ENCODE results near the gene COL6A1. TPM values are rescaled to one million over a fixed set of nuclear protein-coding genes. Genes with fewer than 3 reads are reported as not detected.

Gene COL6A1
- total and polyA plus RNA-seq, 2 donors (not counting 3 experiments of a cell fraction or from before 2014, with no cell fraction given), result 30.1 to 42.4 TPM

DNA sequence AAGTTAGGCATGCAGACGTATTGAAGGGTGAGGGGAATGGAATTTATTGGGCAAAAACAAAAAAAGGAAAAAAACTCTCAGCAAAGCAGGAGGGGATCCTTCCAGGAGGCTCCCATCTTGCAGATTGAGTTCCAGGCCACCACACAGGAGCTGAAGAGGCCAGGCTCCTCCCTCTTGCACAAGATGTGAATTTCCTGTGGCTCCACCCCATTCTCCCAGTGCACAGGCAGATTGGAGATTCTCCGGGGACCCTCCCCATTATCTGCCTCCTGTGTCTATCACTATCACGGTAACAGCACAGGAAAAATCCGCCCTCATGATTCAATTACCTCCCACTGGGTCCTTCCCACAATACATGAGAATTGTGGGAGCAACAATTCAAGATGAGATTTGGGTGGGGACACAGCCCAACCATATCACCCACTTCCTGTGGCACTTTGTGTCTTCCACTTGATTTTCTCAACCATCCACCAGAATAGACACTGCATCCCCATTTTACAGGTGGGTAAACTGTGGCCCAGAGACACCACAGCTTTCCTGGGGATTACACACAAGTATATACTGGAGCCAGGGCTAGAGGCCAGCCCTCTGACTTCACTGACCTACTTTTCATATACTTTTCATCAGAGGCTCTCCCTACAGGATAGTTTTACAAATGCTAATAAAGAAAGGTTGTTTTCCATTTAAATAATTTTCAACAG is 18.9 kb upstream of the COL6A1 start:
- Histone ChIP-seq H3K4me3 (replicated peaks in 1 of 3; ENCODE audit: insufficient read depth in 1 of 3, low read depth in 1 of 3, low read length in 3 of 3) (no peak overlapping the region), H3K9ac (replicated peaks; ENCODE audit: extremely low read depth, insufficient read depth, low read length) (no peak overlapping the region), H3K9me1 (replicated peaks; ENCODE audit: control insufficient read depth, extremely low read depth, insufficient read depth, low read length) (no peaks in the 10 kb centered on the region), H3K27ac (ENCODE audit: insufficient read depth, low read depth, low read length) (no peak overlapping the region), H4K20me1 (replicated peaks; ENCODE audit: control insufficient read depth, extremely low read depth, insufficient read depth, low read length) (no peaks in the 10 kb centered on the region), H3K9me3 (replicated peaks; ENCODE audit: control insufficient read depth, insufficient read depth, low read length) (no peaks in the 10 kb centered on the region), H3K4me2 (ENCODE audit: insufficient read depth, low read length) (no peak overlapping the region), H2AFZ (ENCODE audit: low read depth, low read length) (no peak overlapping the region), H3K27me3 (ENCODE audit: control insufficient read depth in 2 of 2, insufficient read depth in 2 of 2, low read length in 2 of 2) (peaks cover 4 to 9% of the 10 kb centered on the region in 2 experiments), H3K4me1 (ENCODE audit: control insufficient read depth, extremely low read depth, insufficient read depth, low read length) (no peaks in the 10 kb centered on the region), H3K36me3 (ENCODE audit: control insufficient read depth in 2 of 2, extremely low read depth in 1 of 2, insufficient read depth in 2 of 2, low read length in 2 of 2) (no peaks in the 10 kb centered on the region), H3K79me2 (ENCODE audit: control insufficient read depth, insufficient read depth, low read length) (no peaks in the 10 kb centered on the region)
- DNase-seq (ENCODE audit: low read depth, low spot score) (no peak), FAIRE-seq (no peak)
- TF ChIP-seq GATA2 (IDR thresholded peaks at IDR 0.05; ENCODE audit: insufficient read depth, insufficient read length, low read depth, low read length), result no peak
- dilution Hi-C loops (cut with MboI; ENCODE audit: extremely low pct_ligation_motif_present, low sequenced_read_pairs), result no loop called here
- ChIA-PET POLR2A (no interaction called here), CTCF (interaction anchor here (1.0 to 1.7 kb wide), 2 partner anchors 9 to 11 kb away, joined by 3 to 7 read pairs; no protein-coding TSS in a partner anchor)
- BruUV-seq (replicated peaks), result no TSS peak
- intact Hi-C loops (cut with micrococcal nuclease), result no loop called here

DNA sequence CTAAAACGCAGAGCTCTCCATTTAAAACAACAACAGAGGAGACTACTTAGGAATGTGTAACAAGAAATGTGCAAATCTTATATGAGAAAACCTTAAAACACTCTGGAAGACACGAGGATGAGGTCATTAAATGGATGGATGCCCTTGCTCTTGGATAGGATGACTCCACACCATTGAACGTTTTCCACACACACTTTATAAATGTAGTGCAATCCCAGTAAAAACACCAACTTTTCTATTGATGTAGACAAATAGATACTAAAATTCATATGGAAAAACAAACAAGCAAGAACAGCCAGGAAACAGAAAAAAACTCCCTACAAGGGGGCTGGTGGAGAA is 18.4 kb upstream of the COL6A1 start:
- H3K4me3 ChIP-seq (replicated peaks in 1 of 3; ENCODE audit: insufficient read depth in 1 of 3, low read depth in 1 of 3, low read length in 3 of 3), result no peak overlapping the region
- peaks cover 4 to 6% of the 10 kb centered on the region in 2 experiments for H3K27me3 ChIP-seq (ENCODE audit: control insufficient read depth in 2 of 2, insufficient read depth in 2 of 2, low read length in 2 of 2)
- H3K9me3 ChIP-seq (replicated peaks; ENCODE audit: control insufficient read depth, insufficient read depth, low read length), result no peaks in the 10 kb centered on the region
- intact Hi-C loops (cut with micrococcal nuclease), result no loop called here
- no peak overlapping the region for H3K27ac ChIP-seq (ENCODE audit: insufficient read depth, low read depth, low read length)
- no peaks in the 10 kb centered on the region for H3K4me1 ChIP-seq (ENCODE audit: control insufficient read depth, extremely low read depth, insufficient read depth, low read length)
- H3K79me2 ChIP-seq (ENCODE audit: control insufficient read depth, insufficient read depth, low read length), result no peaks in the 10 kb centered on the region
- no peak for TF ChIP-seq POLR2AphosphoS5 (IDR thresholded peaks at IDR 0.05; ENCODE audit: insufficient read depth, low read depth, low read length)
- TF ChIP-seq, protein P1, sequence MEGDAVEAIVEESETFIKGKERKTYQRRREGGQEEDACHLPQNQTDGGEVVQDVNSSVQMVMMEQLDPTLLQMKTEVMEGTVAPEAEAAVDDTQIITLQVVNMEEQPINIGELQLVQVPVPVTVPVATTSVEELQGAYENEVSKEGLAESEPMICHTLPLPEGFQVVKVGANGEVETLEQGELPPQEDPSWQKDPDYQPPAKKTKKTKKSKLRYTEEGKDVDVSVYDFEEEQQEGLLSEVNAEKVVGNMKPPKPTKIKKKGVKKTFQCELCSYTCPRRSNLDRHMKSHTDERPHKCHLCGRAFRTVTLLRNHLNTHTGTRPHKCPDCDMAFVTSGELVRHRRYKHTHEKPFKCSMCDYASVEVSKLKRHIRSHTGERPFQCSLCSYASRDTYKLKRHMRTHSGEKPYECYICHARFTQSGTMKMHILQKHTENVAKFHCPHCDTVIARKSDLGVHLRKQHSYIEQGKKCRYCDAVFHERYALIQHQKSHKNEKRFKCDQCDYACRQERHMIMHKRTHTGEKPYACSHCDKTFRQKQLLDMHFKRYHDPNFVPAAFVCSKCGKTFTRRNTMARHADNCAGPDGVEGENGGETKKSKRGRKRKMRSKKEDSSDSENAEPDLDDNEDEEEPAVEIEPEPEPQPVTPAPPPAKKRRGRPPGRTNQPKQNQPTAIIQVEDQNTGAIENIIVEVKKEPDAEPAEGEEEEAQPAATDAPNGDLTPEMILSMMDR (IDR thresholded peaks at IDR 0.05; ENCODE audit: extremely low read depth in 1 of 2, insufficient read depth in 1 of 2, low read depth in 1 of 2, low read length in 2 of 2), result no peak
- TF ChIP-seq EZH2 (IDR thresholded peaks at IDR 0.05; ENCODE audit: borderline replicate concordance, low read depth, low read length, severe bottlenecking), result no peak
- POLR2A ChIA-PET, result no interaction called here
- no peak overlapping the region for H3K9ac ChIP-seq (replicated peaks; ENCODE audit: extremely low read depth, insufficient read depth, low read length)
- H2AFZ ChIP-seq (ENCODE audit: low read depth, low read length), result no peak overlapping the region
- CTCF ChIA-PET, result interaction anchor here (1.0 to 1.7 kb wide), 2 partner anchors 9 to 10 kb away, joined by 3 to 7 read pairs; no protein-coding TSS in a partner anchor
- DNase-seq (ENCODE audit: low read depth, low spot score) (no peak), FAIRE-seq (no peak)
- no peaks in the 10 kb centered on the region for H3K9me1 ChIP-seq (replicated peaks; ENCODE audit: control insufficient read depth, extremely low read depth, insufficient read depth, low read length)
- dilution Hi-C loops (cut with MboI; ENCODE audit: extremely low pct_ligation_motif_present, low sequenced_read_pairs), result no loop called here
- no peak overlapping the region for H3K4me2 ChIP-seq (ENCODE audit: insufficient read depth, low read length)
- H3K36me3 ChIP-seq (ENCODE audit: control insufficient read depth in 2 of 2, extremely low read depth in 1 of 2, insufficient read depth in 2 of 2, low read length in 2 of 2), result no peaks in the 10 kb centered on the region
- H4K20me1 ChIP-seq (replicated peaks; ENCODE audit: control insufficient read depth, extremely low read depth, insufficient read depth, low read length), result no peaks in the 10 kb centered on the region
- BruUV-seq (replicated peaks), result no TSS peak

All from endothelial cell of umbilical vein (primary cell).